GM18873 (cell line): Measurements from ENCODE around the gene HOXA13.

Experiments
- ATAC-seq: cut with Tn5 transposase; IDR thresholded peaks from one replicate; pipeline ENCODE4 v1.9.1; 2021; ENCODE audit warnings: mild to moderate bottlenecking, moderate library complexity, moderate number of reproducible peaks; ENCODE audit not compliant: unreplicated experiment, low FRiP score

The HOXA13 gene

DNA sequence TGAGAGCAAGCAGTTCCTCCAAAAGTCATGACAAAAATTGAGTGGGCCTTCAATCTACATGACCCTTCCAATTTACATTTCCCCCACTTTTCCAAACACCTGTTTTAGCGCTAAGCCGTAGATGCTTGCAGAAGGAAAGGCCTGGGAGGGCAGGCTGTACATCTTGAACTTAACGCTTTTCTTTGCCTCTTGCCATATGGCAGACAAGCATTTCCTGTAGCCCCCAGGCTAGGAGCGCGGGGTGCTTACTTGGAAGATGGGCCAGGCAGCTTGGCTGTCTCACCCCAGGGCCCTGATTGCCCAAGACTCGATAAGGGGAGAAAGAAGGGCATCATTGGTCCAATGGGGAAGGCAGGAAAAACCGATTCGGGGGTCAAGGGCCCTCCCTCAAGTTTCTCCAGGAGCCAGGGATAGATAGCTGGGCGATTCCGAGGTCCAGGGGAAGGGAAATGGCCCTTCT, 27.5 kb downstream of the HOXA13 start:
- ATAC-seq = no peak

DNA sequence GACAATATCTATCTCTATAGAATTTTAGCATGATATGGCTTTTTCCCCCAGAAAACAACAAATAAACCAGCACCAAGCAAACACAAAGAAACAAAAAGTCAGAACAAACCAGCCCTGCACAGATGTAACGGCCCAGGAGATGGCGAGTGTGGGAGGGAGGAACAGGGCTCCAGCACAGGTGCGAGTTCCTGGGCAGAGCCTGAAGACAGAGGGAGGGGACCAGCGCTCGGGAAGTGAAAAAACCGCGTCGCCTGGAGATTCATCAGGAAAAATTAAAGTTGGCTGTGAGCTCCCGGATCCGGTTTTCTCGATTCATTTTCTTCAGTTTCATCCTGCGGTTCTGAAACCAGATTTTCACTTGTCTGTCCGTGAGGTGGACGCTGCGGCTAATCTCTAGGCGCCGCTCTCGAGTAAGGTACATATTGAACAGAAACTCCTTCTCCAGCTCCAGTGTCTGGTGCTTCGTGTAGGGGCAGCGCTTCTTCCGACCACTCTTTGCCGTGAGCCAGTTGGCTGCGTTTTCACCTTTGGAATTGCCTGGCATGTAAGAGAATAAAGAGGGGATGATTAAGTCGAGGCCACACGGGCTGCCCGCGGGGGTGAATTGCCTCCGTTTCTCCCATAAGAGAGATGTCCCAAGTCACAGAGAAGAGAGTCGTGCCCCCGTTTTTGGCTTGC, 28.1 kb downstream of the HOXA13 start:
- no peak for ATAC-seq

DNA sequence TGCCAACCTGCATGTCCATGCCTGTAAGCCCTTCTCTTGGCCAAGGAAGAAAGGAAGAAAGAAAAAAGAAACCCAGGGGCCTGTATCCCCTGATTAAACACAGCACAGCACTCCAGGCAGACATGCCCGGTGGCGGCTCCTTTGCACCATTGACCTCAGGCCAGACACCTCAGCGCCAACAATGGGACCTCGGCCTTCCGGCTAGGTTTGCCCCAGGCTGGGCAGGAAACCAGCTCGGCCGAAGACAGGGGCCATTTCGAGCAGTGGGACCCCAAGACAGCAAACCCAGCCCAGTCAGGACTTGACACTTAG, 28.6 kb downstream of the HOXA13 start:
- ATAC-seq = no peak

DNA sequence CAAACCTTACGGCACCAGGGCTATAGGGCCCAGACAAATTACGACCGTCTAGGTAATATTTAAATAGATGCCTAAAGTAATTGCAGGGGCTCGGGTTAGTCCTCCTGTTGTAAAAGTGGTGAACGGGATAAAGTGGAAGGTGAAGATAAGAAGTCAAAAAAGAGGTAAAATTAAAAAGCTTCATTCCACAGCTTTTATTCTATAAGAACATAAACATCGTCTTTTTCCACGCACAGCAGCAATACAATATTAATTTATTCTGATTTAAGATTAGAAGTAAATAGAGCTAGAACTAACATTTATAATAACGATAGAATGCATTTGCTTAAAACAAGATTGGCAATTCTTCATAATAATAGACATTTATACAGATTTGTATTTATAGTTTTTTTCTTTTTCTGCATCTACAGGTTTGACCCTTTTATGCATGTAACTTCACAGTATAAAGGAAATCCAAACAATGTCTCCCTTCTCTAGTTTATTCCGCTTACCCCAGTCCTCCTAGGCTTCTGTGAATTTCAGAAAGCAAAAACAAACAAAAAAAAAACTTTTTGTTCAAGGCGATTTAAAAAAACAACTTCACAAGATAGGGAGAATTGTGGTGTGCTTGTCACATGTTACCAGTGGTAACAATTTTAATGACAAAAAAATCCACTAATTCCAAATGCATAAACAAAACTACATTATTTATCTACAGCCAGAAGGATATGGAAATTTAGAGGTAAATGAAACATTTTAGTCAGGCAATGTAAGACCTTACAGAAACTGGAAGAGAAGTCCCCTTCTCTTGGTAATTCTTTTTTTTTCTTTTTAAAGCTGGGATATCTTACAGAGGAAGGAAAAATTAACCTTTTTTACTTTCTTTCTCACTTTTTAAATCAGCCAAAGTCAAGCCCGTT, 29.2 kb downstream of the HOXA13 start:
- no peak for ATAC-seq

DNA sequence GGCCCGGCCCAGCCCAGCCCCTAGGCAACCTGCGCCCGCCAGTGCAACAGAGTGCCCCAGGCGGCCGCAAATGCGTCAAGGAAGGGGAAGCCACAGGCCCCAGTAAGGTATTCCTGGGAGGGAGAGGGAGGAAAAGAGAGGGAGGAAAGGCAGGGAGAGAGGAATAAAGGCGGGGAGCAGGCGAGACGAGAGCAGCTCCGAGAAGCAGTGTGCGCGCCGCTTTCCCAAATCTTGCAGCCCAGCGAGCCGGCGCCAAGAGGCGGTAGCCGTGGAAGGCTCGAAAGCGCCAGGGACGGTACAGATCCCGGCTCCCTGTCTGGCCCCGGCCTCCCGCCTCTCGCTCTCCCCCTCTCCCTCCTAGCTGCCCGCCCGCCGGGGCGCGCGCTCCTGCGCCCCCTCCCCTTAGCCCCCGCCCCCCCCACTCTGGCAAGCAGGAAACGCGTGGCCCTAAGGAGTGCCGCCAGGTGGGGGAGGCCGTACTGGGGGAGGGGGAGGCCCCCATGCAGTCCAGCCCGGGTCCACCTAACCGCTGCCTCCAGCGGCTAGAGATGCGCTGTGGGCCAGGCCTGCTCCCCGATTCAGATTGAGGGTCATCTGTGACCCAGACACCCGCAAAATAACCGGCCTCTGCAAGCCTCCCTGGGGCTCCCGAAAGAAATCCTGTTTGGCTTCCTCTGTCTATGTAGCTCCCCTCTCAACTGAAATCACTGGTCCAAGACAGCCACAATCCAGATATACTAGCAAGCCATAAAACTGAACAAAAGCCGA, 30.0 kb downstream of the HOXA13 start:
- no peak for ATAC-seq

DNA sequence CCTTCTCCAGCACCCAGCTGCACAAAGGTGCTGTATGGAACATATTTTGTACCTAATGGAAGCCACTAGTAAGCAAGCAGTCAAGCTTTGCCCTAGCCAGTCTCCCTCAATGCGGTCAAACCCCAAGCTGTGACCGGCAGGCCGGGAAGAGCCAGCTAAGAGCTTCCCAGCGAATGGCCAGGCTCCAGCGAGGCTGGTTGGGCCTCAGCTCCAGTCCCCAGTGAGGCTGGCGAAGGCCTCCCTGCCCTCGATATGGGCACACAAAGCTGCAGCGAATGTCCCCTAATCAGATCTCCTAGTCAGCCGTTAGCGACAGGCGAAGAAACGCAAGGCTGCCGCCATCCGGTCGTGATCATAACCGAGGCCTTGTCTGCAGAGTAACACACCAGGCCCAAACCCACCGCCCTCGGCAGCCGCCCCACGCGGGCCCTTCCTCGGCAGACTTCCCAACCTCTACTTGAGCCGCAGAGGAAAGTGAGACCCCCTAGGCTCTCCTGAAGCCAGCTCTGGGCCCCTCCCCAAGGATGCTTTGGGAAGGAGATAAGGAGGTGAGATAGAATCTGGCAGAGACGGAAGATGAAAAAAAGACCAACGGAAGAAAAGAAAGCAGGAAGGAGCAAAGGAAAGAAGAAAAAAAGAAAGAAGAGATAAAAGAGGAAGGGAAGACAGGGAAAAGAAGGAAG, 31.5 kb downstream of the HOXA13 start:
- ATAC-seq = no peak

DNA sequence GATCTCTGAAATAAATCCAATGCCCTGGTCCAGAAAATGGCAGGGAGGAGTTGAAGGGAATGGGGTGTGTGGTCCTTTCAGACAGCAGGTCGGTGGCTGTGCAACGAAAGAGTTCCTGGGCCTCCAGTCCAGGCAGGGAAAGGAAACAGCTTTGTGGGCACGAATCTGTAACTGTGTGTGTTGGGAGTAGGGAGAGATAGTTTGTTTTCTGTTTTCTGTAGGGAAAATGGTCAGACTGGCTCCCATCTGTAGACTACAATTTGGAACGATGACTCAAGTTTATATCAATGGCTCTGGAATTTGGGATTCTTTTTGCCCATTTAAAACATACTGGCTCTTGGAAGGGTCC, 32.0 kb downstream of the HOXA13 start:
- ATAC-seq = no peak

DNA sequence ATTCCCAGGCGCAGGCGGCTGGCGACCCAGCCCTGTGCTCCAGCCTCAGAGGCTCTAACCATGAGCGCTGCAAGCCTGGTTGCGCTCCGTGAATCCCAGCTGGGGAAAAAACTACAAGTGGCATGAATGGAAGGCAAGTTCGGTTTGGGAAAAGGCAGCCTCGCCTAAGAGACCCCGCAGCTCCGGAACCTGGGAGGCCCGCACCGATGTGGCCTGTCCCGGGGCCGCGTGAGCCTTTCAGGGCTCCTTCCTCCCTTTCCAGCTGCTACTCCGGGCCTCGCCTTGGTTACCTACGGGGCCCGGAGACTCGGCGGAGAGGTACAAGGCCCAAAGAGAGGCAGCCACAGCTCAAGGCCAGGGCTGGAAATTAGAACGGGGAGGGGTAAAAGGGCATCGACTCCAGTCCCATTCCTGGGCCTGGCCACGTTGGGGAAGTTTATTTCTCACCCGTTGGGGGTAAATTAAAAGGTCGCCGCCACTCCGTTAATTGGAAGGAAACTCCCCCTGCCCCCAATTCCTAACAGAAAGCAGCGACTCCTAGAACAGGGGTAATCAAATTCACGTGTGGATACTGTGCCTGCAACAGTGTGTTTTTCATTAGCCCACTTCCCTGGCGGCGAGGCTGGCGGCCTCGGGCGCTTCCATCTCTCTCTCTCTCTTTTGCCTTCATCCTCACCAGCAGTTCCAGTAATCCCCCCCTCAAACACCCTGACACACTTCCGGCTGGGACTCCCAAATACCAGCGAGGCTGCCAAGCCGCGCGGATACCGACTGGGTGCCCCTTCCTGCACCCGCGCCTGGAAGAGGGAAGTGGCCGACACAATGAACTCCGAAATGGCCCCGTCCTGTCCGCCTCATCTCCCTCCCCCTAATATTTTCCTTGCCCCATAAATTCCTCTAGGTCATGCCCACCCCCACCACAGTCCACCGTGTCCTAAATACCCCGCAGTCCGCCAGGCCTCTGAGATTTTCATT, 33.1 kb downstream of the HOXA13 start:
- no peak for ATAC-seq

DNA sequence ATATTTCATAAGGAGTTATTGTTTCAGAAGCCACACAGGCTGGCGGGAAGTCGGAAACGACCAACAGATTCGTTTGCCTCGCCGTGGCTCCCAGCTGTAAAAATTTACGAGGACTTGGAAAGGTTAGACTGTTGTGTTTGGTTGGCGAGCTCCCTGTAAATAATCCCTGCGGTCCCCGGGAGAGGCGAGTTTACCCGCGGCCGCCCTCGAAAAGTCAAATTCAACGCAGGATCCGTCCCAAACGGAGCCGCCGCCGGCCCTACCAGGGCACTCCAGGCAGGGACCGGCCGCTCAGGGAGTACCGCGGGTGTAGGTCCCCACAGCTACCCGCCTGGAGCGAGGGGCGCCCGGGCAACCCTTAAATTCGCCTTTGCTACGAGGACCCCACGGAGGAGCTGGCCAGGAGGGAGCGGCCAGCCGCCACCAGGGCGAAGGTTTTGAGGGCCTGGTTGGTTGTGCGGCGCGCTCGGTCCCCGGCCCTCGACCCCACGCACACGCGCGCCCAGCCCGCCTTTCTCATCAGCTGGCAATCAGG, 33.8 kb downstream of the HOXA13 start:
- no peak for ATAC-seq

DNA sequence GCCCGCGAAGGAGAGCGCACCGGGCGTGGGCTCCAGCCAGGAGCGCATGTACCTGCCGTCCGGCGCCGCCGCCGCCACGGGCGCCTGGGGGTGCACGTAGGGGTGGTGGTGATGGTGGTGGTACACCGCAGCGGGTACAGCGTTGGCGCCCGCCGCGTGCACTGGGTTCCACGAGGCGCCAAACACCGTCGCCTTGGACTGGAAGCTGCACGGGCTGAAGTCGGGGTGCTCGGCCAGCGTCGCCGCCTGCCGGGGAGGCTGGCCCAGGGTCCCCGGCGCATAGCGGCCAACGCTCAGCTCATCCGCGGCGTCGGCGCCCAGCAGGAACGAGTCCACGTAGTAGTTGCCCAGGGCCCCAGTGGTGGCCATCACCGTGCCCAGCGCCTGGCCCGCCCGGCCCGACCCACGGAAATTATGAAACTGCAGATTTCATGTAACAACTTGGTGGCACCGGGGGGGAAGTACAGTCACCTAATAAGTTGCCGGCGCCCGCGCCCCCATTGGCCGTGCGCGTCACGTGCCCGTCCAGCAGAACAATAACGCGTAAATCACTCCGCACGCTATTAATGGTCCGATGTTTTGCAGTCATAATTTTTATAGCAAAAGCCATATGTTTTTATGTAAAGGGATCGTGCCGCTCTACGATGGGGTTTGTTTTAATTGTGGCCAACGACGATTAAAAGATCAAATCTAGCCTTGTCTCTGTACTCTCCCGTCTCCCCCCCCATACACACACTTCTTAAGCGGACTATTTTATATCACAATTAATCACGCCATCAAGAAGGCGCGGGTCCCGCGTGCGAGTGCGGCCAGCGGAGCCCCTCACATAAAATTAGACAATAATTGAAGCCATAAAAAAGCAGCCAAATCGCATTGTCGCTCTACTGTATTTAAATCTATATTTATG, 34.5 kb downstream of the HOXA13 start, which contains the start of gene HOXA9:
HOXA9 (minus strand) TSS at position 449 of the 907 bp plus-strand sequence; CDS start at position 369, 80 bp downstream.
- ATAC-seq = no peak

DNA sequence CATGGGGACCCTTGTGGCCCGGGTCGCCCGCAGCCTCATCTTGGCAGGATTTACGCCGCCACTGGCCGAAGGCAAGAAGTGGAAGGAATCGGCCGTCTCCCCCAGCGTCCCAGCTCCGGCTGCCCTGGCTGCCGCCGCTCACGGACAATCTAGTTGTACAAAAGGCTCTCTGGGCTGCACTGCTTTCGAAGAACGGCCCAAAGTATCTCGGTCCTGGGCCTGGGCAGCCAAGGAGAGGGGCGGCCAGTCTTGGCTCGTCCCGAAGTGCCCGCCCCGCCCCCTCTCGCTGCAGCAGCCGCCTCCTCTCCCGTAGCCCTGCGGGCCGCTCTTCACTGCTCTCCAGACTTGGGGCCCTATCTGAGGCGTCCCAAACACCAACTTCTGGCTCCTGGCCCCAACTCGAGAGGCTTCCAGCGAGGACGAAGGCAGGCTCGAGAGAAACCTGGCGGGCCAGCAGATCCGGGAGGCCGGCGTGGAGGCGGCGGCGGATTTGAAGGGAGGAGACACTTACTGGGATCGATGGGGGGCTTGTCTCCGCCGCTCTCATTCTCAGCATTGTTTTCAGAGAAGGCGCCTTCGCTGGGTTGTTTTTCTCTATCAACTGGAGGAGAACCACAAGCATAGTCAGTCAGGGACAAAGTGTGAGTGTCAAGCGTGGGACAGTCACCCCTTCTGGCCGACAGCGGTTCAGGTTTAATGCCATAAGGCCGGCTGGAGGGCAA, 35.4 kb downstream of the HOXA13 start:
- ATAC-seq = no peak

DNA sequence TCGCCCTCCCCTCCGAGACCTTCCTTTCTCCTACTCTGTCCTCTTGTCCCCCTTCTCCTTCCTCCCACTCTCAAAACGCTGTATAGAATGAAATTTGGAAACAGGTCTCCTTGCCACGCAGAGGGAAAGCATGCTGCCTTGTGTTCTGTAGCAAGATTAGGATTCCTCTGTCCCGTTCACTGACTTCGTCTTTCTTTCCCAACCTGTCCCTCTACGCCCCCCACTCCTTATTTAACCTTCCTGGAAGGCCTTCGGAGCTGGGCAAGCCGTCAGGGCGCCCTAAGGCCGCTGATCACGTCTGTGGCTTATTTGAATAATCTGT, 35.9 kb downstream of the HOXA13 start:
- ATAC-seq = no peak

DNA sequence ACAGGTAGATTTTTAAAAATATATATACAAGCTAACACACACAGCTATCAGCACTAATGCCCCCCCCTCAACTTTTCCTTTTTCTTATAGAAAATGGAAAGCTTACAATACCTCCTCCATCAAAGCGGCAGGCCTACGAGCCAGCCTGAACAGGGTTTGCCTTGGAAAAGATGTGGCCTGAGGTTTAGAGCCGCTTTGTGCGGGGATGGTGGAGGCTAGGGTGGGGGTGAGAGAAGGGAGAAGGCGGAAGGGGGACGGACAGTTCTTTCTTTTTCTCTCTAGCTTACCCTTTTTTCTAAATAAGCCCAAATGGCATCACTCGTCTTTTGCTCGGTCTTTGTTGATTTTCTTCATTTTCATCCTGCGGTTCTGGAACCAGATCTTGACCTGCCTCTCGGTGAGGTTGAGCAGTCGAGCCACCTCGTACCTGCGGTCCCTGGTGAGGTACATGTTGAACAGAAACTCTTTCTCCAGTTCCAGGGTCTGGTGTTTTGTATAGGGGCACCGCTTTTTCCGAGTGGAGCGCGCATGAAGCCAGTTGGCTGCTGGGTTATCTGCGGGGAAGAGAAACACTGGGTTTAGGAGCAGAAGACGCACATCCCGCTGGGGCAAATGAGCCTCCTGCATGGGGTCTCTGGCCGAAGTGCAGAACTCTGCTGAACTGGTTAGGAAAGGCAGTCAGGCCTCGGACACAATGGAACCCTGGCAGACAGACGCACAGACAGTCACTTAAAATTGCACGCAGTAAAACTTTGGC, 36.4 kb downstream of the HOXA13 start:
- ATAC-seq = no peak

DNA sequence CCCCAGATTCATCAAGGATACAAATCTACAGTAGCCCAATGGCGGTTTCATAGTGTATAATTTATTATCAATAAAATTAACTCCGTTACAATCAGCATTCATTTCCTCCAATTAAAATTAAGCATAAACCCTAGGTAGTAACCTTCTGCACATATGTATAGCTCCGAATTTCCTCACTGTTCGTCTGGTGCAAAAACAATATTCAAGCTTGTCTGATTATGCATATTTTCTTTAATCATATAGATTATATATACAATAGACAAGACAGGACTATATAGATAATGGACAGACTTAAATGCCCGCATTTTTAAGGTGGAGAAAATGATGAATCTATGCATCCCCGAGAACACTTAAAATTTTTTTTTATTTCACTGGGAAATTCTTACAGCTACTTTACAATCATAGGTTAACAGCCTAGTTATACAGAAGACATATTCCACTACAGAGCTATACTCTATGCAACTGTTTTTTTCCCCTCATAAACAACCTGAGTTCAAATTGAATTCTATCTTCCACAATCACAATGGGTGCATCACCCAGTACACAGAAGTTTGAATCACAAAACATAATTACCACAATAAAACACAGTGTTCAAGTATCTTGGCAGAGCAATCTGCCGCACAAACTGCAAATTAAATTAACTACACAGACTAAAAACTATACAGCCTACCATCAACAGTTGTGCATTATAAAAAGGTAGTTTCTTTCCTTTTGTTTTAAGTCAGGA, 37.2 kb downstream of the HOXA13 start:
- ATAC-seq = no peak

DNA sequence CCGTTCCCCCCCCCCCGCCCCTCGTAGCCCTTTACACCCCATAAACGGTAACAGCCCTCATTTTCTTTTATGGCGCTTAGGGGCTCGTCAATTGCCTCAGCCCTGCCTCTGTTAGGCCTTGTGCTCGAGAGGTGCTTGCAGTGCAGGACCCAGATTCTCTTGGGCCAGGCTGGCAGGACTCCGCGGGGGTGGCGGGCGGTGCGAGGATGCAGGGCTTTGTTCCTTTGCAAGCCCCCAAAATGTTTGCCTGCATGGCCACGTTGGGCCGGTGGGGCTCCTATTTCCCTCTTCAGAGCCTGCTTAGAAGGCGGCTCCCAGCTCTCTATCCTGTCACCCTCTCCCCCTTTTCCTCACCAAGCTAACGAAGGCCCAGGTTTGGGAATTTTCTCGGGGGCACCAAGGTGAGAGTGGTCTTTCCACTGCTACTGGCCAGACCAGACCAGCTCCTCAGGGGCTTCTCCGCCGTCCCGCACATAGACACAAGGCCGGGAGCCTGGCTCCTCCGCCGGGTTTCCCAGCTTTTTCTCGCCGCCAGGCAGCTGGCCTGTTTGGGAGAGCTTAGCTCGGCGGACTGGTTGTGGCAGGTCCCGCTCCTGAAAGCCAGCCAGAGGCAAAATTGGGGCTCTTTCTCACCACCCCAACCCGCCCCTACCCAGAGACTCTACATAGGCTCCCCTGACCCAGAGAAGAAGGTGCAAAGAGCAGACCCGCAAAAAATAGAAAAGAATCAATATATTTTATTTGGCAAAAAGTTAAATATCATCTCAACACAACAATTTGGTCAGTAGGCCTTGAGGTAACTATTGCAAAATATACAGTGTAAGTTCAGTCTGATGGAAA, 38.0 kb downstream of the HOXA13 start:
- no peak for ATAC-seq
